ENCODE data around the gene CTNNA3.
"Not testable (repeated sequence)": the region's sequence is repeated elsewhere in the genome, so short reads cannot be mapped to it uniquely, and the experiment has no call there.

The CTNNA3 gene

GRCh38 chr10:67573484-67573883 is 122.5 kb downstream of the CTNNA3 start:
- no peak overlapping the region for H3K4me3 ChIP-seq (ENCODE audit: low read length)
- no peak for DNase-seq (ENCODE audit: low read depth)
- TF ChIP-seq CTCF (IDR thresholded peaks at IDR 0.05; ENCODE audit: insufficient read depth, low read depth, low read length, missing control alignments), result no peak

GRCh38 chr10:67571503-67571902 is 124.5 kb downstream of the CTNNA3 start:
- H3K4me3 ChIP-seq (ENCODE audit: low read length), result no peak overlapping the region
- DNase-seq (ENCODE audit: low read depth), result no peak
- TF ChIP-seq CTCF (IDR thresholded peaks at IDR 0.05; ENCODE audit: insufficient read depth, low read depth, low read length, missing control alignments), result no peak

GRCh38 chr10:67558311-67558710 is 137.7 kb downstream of the CTNNA3 start:
- DNase-seq (ENCODE audit: low read depth); H3K4me3 ChIP-seq (ENCODE audit: low read length): not testable (repeated sequence)

- no peak for DNase-seq (ENCODE audit: low read depth)
- no peak for TF ChIP-seq CTCF (IDR thresholded peaks at IDR 0.05; ENCODE audit: insufficient read depth, low read depth, low read length, missing control alignments)
- H3K4me3 ChIP-seq (ENCODE audit: low read length), result no peak overlapping the region
Observed at GRCh38 chr10:67553254-67553653, 142.7 kb downstream of the CTNNA3 start.

- no peak for TF ChIP-seq CTCF (IDR thresholded peaks at IDR 0.05; ENCODE audit: insufficient read depth, low read depth, low read length, missing control alignments)
- no peak for DNase-seq (ENCODE audit: low read depth)
- no peak overlapping the region for H3K4me3 ChIP-seq (ENCODE audit: low read length)
Observed at GRCh38 chr10:67550838-67551402, 145.1 kb downstream of the CTNNA3 start.

- TF ChIP-seq CTCF (IDR thresholded peaks at IDR 0.05; ENCODE audit: insufficient read depth, low read depth, low read length, missing control alignments), result no peak
- DNase-seq (ENCODE audit: low read depth), result no peak
- no peak overlapping the region for H3K4me3 ChIP-seq (ENCODE audit: low read length)
Observed at GRCh38 chr10:67550046-67550445, 145.9 kb downstream of the CTNNA3 start.

- TF ChIP-seq CTCF (IDR thresholded peaks at IDR 0.05; ENCODE audit: insufficient read depth, low read depth, low read length, missing control alignments), result no peak
- no peak for DNase-seq (ENCODE audit: low read depth)
Observed at GRCh38 chr10:67549390-67549789, 146.6 kb downstream of the CTNNA3 start.

More at GRCh38 chr10:67549390-67549789, 146.6 kb downstream of the CTNNA3 start:
- H3K4me3 ChIP-seq (ENCODE audit: low read length), result no peak overlapping the region

All from epithelial cell of esophagus (primary cell).